Adrenal gland (tissue), 12 donors: Measurements from ENCODE around the gene STIM2. TPM values are rescaled to one million over a fixed set of nuclear protein-coding genes. Genes with fewer than 3 reads are reported as not detected.
"Not testable (repeated sequence)": the region's sequence is repeated elsewhere in the genome, so short reads cannot be mapped to it uniquely, and the experiment has no call there.

Source experiments
- DNase-seq, 7 donors: peaks; one replicate each; pipeline ENCODE4 v3.0.0-alpha.2; 2019 to 2020
- H3K27ac ChIP-seq, 5 donors: fragments of 200-600 bp; sonication (generic) in 4 of 5; 1 replicate in 3 of 5; 2 replicates in 2 of 5; pipeline versions ENCODE4 v1.5.1 to v1.8.0; 2016 to 2020; ENCODE audit warnings: mild to moderate bottlenecking in 1 of 5
- H3K27me3 ChIP-seq: fragments of 200-600 bp; 2 replicates; pipeline ENCODE4 v1.8.0; 2021
- H3K36me3 ChIP-seq, 2 donors: fragments of 200-600 bp; replicated peaks in 1 of 2; 1 replicate in 1 of 2; 2 replicates in 1 of 2; pipeline versions ENCODE4 v1.5.1 to v1.8.0; 2018 to 2022
- H3K4me1 ChIP-seq, 2 donors: fragments of 200-600 bp; replicated peaks in 1 of 2; 1 replicate in 1 of 2; 2 replicates in 1 of 2; pipeline versions ENCODE4 v1.5.1 to v1.8.0; 2018 to 2021
- H3K4me3 ChIP-seq, 4 donors: fragments of 200-600 bp; sonication (generic) in 3 of 4; one replicate each; pipeline ENCODE4 v1.5.1; 2016 to 2018
- H3K9me3 ChIP-seq, 3 donors: fragments of 200-600 bp; sonication (generic) in 1 of 3; replicated peaks in 1 of 3; 1 replicate in 2 of 3; 2 replicates in 1 of 3; pipeline versions ENCODE4 v1.5.1 to v1.8.0; 2016 to 2021
- CTCF ChIP-seq, 6 experiments: fragments of 450-650 bp in 4 of 6; fragments of 200-600 bp in 2 of 6; sonication (generic) in 1 of 6; IDR thresholded peaks; 1 replicate in 5 of 6; 2 replicates in 1 of 6; pipeline versions ENCODE4 v1.5.1 to v1.8.0; 2016 to 2021; ENCODE audit warnings: antibody characterized with exemption in 6 of 6, mild to moderate bottlenecking in 2 of 6, moderate library complexity in 1 of 6
- POLR2A ChIP-seq, 2 donors: fragments of 450-650 bp; IDR thresholded peaks; one replicate each; pipeline ENCODE4 v1.6.1; 2017; ENCODE audit warnings: antibody characterized with exemption in 2 of 2, mild to moderate bottlenecking in 2 of 2, moderate library complexity in 1 of 2
- WGBS, 4 donors: extraction: QIAGEN DNeasy Blood & Tissue Kit in 2 of 4; methylation state at CpG; one replicate each; pipeline versions ENCODE4 v1.1.5 to v1.1.7; 2013 to 2017; 5-methylcytosine and 5-hydroxymethylcytosine counted together
- intact Hi-C, 2 donors: fragments of 100-400 bp; cut with DNase I; formaldehyde crosslinking; loops; one replicate each; pipeline versions ENCODE4 v1.14.1 to v1.15.0; 2022 to 2023
- polyA plus RNA-seq, 3 donors: library from polyadenylated mRNA; stranded (reverse); fragments of 200-250 nt in 2 of 3; fragments of 350-450 nt in 1 of 3; fragmentation: Illumina TruSeq in 1 of 3; extraction: RNeasy Lipid Tissue Mini Kit (QIAGEN cat#74804) in 1 of 3; gene quantifications; one replicate each; pipeline ENCODE4 v1.2.3, GENCODE V29; 2013 to 2014
- total RNA-seq, 9 donors: library from RNA; depleted of rRNA in 4 of 9; stranded (reverse); fragments of >200 nt in 4 of 9; fragments of 120-200 nt in 1 of 9; fragmentation: NEBNext Ultra II Directional in 1 of 9; extraction: Animal tissue kit (Norgen Biotek cat#: 25700) in 1 of 9; gene quantifications; one replicate each; pipeline versions ENCODE4 v1.1.0 to v1.2.4, GENCODE V29; 2013 to 2023
- donor health status: healthy with polysubstance abuse.
- donor health status: Bipolar disorder and iron deficiency.
- donor health status: DM: yes; HTN: yes; CAD: no.
- donor health status: DM: no; HTN: no; CAD: no.
- donor health status: DM: no; HTN: no; CAD: no.
- donor health status: DM: yes; HTN: yes; CAD: no.

Gene STIM2
- total and polyA plus RNA-seq, 12 donors = 7.5 to 30.4 (median 14.9) TPM

- Histone ChIP-seq H3K9me3 (no peaks in the 10 kb centered on the region), H3K36me3 (no peaks in the 10 kb centered on the region), H3K27ac (no peak overlapping the region), H3K4me3 (no peak overlapping the region), H3K4me1 (no peaks in the 10 kb centered on the region), H3K27me3 (no peaks in the 10 kb centered on the region)
- DNase-seq = no peak
- no peak for TF ChIP-seq CTCF (IDR thresholded peaks at IDR 0.05)
- intact Hi-C loops = no loop called here
- WGBS, 4 donors = 84 to 96% (median 92%) methylated on average over 3 of the region's 3 CpGs
Observed at GRCh38 chr4:26821031-26821430, 39.6 kb upstream of the STIM2 start.

- Histone ChIP-seq H3K4me1 (no peaks in the 10 kb centered on the region), H3K27me3 (no peaks in the 10 kb centered on the region), H3K27ac (no peak overlapping the region), H3K36me3 (no peaks in the 10 kb centered on the region), H3K9me3 (no peaks in the 10 kb centered on the region), H3K4me3 (no peak overlapping the region)
- WGBS, 4 donors = 66 to 74% (median 71%) methylated on average over 9 to 11 of the region's 11 CpGs
- intact Hi-C loops = no loop called here
- DNase-seq = no peak
- no peak for TF ChIP-seq CTCF (IDR thresholded peaks at IDR 0.05)
- no peak for TF ChIP-seq POLR2A (IDR thresholded peaks at IDR 0.05)
Observed at GRCh38 chr4:26821677-26822503, 38.8 kb upstream of the STIM2 start.

- Histone ChIP-seq H3K4me1 (no peaks in the 10 kb centered on the region), H3K36me3 (no peaks in the 10 kb centered on the region), H3K27ac (no peak overlapping the region), H3K27me3 (no peaks in the 10 kb centered on the region), H3K9me3 (no peaks in the 10 kb centered on the region), H3K4me3 (no peak overlapping the region)
- WGBS, 4 donors = 56 to 80% (median 65%) methylated on average over 6 of the region's 6 CpGs
- TF ChIP-seq CTCF (IDR thresholded peaks at IDR 0.05) (no peak), POLR2A (IDR thresholded peaks at IDR 0.05) (no peak)
- intact Hi-C loops = no loop called here
- no peak for DNase-seq
Observed at GRCh38 chr4:26822546-26822945, 38.1 kb upstream of the STIM2 start.

GRCh38 chr4:26822974-26823373 is 37.7 kb upstream of the STIM2 start:
- H3K36me3 ChIP-seq, H3K27ac ChIP-seq, H3K4me1 ChIP-seq, H3K27me3 ChIP-seq, intact Hi-C loops, DNase-seq, H3K4me3 ChIP-seq, H3K9me3 ChIP-seq: not testable (repeated sequence)
- WGBS, 4 donors = 81 to 93% (median 85%) methylated on average over 6 of the region's 6 CpGs

- Histone ChIP-seq H3K27ac (no peak overlapping the region), H3K9me3 (no peaks in the 10 kb centered on the region), H3K4me3 (no peak overlapping the region), H3K27me3 (no peaks in the 10 kb centered on the region), H3K36me3 (no peaks in the 10 kb centered on the region), H3K4me1 (no peaks in the 10 kb centered on the region)
- 84 to 95% (median 93%) methylated on average over 3 of the region's 3 CpGs for WGBS, 4 donors
- TF ChIP-seq POLR2A (IDR thresholded peaks at IDR 0.05) = no peak
- TF ChIP-seq CTCF (IDR thresholded peaks at IDR 0.05) = no peak
- intact Hi-C loops = no loop called here
- no peak for DNase-seq
Observed at GRCh38 chr4:26823583-26823982, 37.1 kb upstream of the STIM2 start.
